HG03095 (cell line): ENCODE data around the gene LRMDA.

Experiments used
- ATAC-seq: cut with Tn5 transposase; IDR thresholded peaks from one replicate; pipeline ENCODE4 v1.9.1; 2021; ENCODE audit warnings: moderate library complexity; ENCODE audit not compliant: unreplicated experiment

Gene LRMDA

DNA sequence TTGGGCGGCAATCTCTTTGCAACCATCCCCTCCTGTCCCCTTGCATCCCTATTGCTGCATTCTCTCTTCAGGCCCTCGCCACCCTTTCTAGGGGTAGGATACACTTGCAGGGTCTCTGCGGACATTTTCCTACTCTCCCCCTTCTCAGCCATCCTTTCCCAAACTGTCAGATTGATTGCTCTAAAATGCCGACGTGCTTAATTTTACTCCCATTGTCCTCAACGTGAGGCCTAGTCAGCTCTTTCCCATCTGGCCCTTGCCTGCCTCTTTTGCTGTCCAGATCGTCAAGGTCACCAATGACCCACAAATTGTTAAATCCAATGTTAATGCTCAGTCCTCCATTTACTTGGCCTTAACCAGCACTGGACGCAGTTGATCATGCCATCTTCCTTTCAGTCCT lies 12.7 kb upstream of the LRMDA start:
- no peak for ATAC-seq

GRCh38 chr10:75422913-75423312 lies 8.5 kb upstream of the LRMDA start:
- no peak for ATAC-seq

GRCh38 chr10:75424571-75424970 lies 6.9 kb upstream of the LRMDA start:
- no peak for ATAC-seq

DNA sequence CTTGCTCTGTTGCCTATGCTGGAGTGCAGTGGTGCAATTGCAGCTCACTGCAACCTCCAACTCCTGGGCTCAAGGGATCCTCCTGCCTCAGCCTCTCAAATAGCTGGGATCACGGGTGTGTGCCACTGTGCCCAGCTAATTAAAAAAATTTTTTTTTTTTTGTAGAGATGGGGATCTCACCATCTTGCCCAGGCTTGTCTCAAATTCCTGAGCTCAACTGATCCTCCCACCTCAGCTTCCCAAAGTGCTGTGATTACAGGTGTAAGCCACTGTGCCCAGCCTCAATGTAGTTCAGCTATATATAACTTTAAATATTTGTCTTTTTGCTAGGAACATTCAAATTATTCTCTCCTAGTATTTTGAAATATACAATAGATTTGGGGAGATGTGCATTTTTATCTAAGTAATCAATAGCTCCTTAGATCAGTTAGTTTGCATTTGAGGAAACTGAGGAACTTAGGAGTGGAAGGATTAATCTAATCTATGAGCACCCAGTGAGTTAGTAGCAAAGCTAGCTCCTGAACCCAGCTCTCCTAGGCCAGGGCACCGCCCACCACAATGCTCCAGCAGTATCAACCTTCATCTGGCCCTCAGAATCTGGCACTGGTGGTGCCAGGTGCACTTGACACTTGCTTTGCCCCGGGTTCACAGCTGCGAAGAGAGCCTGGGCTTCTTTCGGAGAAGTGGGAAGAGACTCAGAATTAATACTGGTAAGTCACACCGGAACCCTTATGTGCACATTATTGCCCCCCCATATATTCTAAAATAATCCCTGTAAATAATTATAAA lies 5.9 kb upstream of the LRMDA start:
- no peak for ATAC-seq

DNA sequence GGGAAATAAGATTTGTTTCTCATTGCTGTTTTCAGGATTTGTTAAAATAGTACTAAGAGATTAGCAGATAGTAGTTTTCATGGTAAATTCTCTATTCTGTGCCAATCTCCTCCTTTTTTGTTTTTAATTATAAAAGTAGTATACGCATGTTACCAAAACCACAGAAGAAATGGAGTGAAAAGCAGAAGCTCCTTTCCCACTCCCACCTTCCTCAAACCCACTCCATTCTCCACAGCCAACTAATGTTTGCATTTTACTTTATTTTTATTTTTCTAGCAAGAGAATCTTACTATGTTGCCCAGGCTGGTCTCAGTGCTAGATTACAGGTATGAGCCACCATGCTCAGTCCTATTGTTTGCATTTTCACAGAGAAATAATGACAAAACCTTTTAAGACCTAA lies 4.5 kb upstream of the LRMDA start:
- ATAC-seq: no peak

DNA sequence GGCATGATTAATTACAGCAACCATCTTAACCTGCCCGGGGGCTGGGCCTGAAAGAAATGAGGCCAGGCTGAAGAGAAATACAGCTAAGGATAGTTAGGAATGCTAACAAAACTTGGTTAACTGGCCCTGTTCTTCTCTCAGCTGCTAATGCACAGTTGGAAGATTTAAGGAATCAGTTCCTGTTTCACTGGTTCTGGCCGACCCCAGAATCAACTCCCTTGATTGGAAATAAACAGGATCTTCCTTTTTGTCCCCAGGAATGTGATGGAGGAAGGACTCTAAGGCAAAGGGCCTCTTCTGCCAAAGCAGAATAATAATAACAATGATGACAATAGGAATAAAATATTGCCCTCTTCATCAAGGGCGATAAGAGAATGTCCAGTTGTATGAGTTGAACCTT lies 3.5 kb upstream of the LRMDA start:
- no peak for ATAC-seq

GRCh38 chr10:75428434-75429158 lies 2.8 kb upstream of the LRMDA start:
- no peak for ATAC-seq

DNA sequence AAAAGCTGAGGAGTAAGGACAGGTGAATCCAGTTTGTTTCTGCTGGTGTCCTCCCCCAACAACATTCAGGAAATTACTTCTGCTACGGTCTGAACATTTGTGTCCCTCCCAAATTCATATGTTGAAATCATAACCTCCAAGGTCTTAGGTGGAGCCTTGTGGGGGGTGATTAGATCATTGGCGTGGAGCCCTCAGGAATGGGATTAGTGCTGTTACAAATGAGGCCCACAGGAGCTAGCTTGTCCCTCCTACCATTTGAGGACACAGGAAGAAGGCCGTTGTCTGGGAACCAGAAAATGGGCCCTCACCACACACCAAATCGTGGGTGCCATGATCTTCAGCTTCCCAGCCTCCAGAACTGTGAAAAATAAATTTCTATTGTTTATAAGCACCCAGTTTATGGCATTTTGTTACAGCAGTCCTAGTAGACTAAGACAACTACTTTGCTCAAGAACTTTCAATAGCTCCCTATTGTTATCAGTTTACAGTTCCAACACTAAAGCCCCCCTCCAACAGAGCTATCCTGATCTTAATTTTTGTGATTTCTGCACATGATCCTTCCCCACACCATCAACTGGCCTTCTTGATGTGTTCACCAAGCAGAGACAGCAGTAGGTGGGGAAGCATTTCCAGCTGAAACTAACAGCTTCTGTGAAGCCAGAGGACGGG lies 2.1 kb upstream of the LRMDA start:
- ATAC-seq: no peak

DNA sequence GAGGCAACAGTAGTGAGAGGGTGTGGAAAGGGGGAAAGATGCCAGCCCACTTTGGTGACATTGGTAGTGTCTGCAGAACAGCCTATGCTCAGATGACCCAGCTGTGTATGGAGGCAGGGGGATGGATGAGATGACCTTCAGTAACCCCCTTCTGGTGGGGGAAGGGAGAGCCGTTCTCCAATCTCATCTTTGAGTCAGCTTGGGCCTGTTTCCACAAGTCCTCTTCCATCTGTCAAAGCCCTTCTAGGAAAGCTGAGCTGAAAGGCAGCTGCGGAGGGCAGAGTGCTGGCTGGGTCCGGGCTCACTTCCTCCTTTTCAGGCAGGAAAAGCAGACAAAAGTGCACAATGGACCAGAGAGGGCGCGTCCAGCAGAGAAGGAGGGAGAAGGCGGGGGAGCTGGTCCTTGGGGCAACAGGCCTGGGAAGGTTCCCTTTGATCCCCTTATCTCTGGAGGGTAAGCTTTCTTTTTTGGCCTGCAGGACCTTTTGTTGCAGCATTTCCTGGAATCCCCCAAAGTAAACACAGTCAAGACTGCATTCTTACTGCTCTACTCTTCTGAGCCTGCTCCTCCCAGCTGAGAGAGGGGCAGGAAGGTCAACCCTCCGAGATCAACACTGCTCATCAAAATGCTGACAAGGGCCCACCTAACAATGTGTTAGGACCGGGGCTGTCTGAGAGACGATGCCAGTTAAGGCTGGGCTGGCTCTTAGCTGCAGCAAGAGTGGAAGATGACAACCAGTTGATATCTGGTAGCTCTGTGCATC lies 1.2 kb upstream of the LRMDA start:
- ATAC-seq: no peak

- no peak for ATAC-seq
Measured at GRCh38 chr10:75432176-75432575, 752 bp downstream of the LRMDA start.

GRCh38 chr10:75432763-75433162 lies 1.3 kb downstream of the LRMDA start:
- no peak for ATAC-seq

- ATAC-seq: no peak
Measured at GRCh38 chr10:75433216-75433615, 1.8 kb downstream of the LRMDA start.

DNA sequence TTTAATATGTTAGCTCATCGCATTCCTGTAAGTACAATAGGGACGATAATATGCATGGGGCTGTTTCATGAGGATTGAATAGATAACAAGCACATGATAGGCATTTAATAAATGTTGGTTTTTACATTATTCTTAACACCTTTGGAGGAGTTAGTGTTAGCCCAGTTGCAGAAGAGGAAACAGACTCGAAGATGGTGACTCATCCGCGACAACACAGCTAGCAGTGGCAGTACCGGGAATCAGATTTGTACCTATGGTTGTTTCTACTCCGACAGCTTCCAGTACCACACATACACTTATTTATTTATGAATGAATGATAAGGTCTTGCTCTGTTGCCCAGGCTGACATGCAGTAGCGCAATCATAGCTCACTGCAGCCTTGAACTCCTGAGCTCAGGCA lies 2.9 kb downstream of the LRMDA start:
- no peak for ATAC-seq

DNA sequence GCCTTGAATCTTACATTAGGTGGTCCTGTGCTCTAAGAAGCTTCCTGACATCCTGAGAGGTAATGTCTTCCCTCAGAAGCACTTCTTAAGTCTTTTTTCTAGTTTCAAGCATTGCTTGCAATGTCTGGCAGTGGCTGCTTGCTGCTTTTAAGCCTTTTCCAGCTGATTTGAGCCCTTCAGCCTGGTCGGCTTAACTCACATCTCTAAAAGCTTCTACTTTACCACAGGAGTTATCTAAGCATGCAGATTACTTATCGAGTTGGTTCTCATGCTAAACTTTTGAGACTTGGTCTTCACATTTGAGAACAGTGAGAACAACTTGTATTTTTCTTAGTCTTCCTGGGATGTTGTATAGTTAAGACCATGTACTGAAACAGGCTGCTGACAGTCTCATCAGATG lies 3.9 kb downstream of the LRMDA start:
- no peak for ATAC-seq

DNA sequence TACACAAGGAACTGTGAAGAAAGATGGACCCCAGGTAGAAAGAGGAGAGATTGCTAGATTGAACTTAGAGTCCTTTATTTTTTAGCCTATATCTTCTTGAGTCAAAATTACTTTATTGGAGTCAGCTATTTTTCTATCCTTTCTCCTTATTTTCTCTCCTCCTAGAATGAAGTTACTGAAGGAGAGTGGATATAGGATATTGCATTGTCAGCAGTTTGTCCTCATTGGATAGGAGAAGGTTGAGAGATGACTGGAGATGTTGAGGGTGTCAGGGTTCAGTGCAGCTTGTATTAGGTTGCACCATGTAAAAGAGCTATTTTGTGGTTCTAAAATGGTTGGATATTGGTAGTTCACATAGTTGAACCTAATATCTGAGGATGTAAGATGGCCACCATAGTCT lies 5.5 kb downstream of the LRMDA start:
- no peak for ATAC-seq

- ATAC-seq: no peak
Measured at GRCh38 chr10:75437693-75438092, 6.3 kb downstream of the LRMDA start.

GRCh38 chr10:75438275-75438674 lies 6.9 kb downstream of the LRMDA start:
- no peak for ATAC-seq

GRCh38 chr10:75439811-75440210 lies 8.4 kb downstream of the LRMDA start:
- ATAC-seq: no peak

- no peak for ATAC-seq
Measured at GRCh38 chr10:75440271-75440793, 8.9 kb downstream of the LRMDA start.

DNA sequence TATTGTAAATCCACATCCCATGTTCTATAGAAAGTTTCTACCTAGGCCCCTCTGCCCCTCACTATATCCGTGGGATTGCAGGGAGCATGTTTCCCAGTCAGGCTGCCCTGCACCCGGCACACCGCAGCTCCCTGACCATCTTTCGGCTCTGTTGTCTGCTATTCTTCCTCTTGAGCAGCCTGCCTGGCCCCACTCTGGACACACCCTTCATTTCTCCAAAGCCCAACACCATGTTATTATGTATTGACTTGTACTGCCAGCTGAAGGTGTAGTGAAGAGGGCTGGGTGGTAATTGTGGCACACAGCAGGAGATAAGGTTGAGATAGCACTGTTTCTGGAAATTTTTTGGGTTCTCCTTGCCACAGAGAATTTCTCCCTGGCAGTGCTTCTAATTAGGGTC lies 9.8 kb downstream of the LRMDA start:
- ATAC-seq: no peak

- ATAC-seq: no peak
Measured at GRCh38 chr10:75441682-75442081, 10.3 kb downstream of the LRMDA start.
